Measurements from ENCODE around the gene BAIAP2. TPM values are rescaled to one million over a fixed set of nuclear protein-coding genes. Genes with fewer than 3 reads are reported as not detected.

Gene BAIAP2
- polyA plus RNA-seq, 3 donors, result 8.6 to 17.0 (median 11.2) TPM

- DNase-seq, result no peak
- Histone ChIP-seq H3K27me3 (ENCODE audit: control insufficient read depth in 2 of 2, insufficient read depth in 2 of 2, low read length in 2 of 2) (no peaks in the 10 kb centered on the region), H3K4me1 (ENCODE audit: control insufficient read depth in 1 of 2, insufficient read depth in 2 of 2, low read length in 2 of 2) (peaks cover 9 to 14% of the 10 kb centered on the region in 2 donors), H3K79me2 (ENCODE audit: insufficient read depth, low read length) (peaks cover 7% of the 10 kb centered on the region), H2AFZ (ENCODE audit: insufficient read depth, low read depth, low read length, poor library complexity, severe bottlenecking) (no peak overlapping the region), H4K20me1 (ENCODE audit: insufficient read depth, low read length) (peaks cover 66% of the 10 kb centered on the region), H3K27ac (ENCODE audit: low read depth in 1 of 2, low read length in 2 of 2) (no peak overlapping the region), H3K4me3 (replicated peaks in 1 of 3; ENCODE audit: low read depth in 2 of 3, low read length in 3 of 3) (no peak overlapping the region), H3K9me3 (replicated peaks in 1 of 2; ENCODE audit: control insufficient read depth in 1 of 2, insufficient read depth in 1 of 2, low read length in 2 of 2) (no peaks in the 10 kb centered on the region), H3K9ac (ENCODE audit: insufficient read depth, low read length, poor library complexity, severe bottlenecking) (no peak overlapping the region), H3K4me2 (replicated peaks; ENCODE audit: extremely low read depth, low read length, poor library complexity, severe bottlenecking) (no peak overlapping the region), H3K36me3 (replicated peaks in 1 of 2; ENCODE audit: control insufficient read depth in 1 of 2, insufficient read depth in 2 of 2, low read length in 2 of 2) (no peaks in the 10 kb centered on the region)
- H3K36me3 Mint-ChIP-seq, result peaks cover 4 to 5% of the 10 kb centered on the region in 2 donors
- H3K27me3 Mint-ChIP-seq (ENCODE audit: low read depth in 3 of 3), result peaks cover 1 to 14% (median 6%) of the 10 kb centered on the region in 3 donors
- no peak for TF ChIP-seq CTCF (IDR thresholded peaks at IDR 0.05)
- H3K27ac Mint-ChIP-seq, result no peak overlapping the region
- peaks cover 13% of the 10 kb centered on the region for H3K4me1 Mint-ChIP-seq
- 89% methylated on average over 38 of the region's 38 CpGs for WGBS (ENCODE audit: insufficient coverage)
- H3K9me3 Mint-ChIP-seq, result no peaks in the 10 kb centered on the region
- no peak overlapping the region for H3K4me3 Mint-ChIP-seq
- intact Hi-C loops (cut with micrococcal nuclease), result no loop called here
Measured at GRCh38 chr17:81043725-81044427, 8.9 kb downstream of the BAIAP2 start.

GRCh38 chr17:81044428-81044763, 9.4 kb downstream of the BAIAP2 start:
- peaks cover 15 to 19% of the 10 kb centered on the region in 2 donors for H3K4me1 ChIP-seq (ENCODE audit: control insufficient read depth in 1 of 2, insufficient read depth in 2 of 2, low read length in 2 of 2)
- H3K27me3 ChIP-seq (ENCODE audit: control insufficient read depth in 2 of 2, insufficient read depth in 2 of 2, low read length in 2 of 2), result no peaks in the 10 kb centered on the region
- no peak overlapping the region for H3K4me3 ChIP-seq (replicated peaks in 1 of 3; ENCODE audit: low read depth in 2 of 3, low read length in 3 of 3)
- H3K36me3 Mint-ChIP-seq, result peaks cover under 1 to 2% of the 10 kb centered on the region in 2 donors
- no peak for TF ChIP-seq CTCF (IDR thresholded peaks at IDR 0.05)
- peaks cover 18% of the 10 kb centered on the region for H3K4me1 Mint-ChIP-seq
- H3K79me2 ChIP-seq (ENCODE audit: insufficient read depth, low read length), result peaks cover 6% of the 10 kb centered on the region
- no peak overlapping the region for H2AFZ ChIP-seq (ENCODE audit: insufficient read depth, low read depth, low read length, poor library complexity, severe bottlenecking)
- H3K4me2 ChIP-seq (replicated peaks; ENCODE audit: extremely low read depth, low read length, poor library complexity, severe bottlenecking), result no peak overlapping the region
- intact Hi-C loops (cut with micrococcal nuclease), result no loop called here
- peaks cover 1 to 12% (median 5%) of the 10 kb centered on the region in 3 donors for H3K27me3 Mint-ChIP-seq (ENCODE audit: low read depth in 3 of 3)
- no peak overlapping the region for H3K9ac ChIP-seq (ENCODE audit: insufficient read depth, low read length, poor library complexity, severe bottlenecking)
- no peak for DNase-seq
- H3K27ac ChIP-seq (ENCODE audit: low read depth in 1 of 2, low read length in 2 of 2), result no peak overlapping the region
- H3K27ac Mint-ChIP-seq, result no peak overlapping the region
- no peak overlapping the region for H3K4me3 Mint-ChIP-seq
- no peaks in the 10 kb centered on the region for H3K36me3 ChIP-seq (replicated peaks in 1 of 2; ENCODE audit: control insufficient read depth in 1 of 2, insufficient read depth in 2 of 2, low read length in 2 of 2)
- H3K9me3 ChIP-seq (replicated peaks in 1 of 2; ENCODE audit: control insufficient read depth in 1 of 2, insufficient read depth in 1 of 2, low read length in 2 of 2), result no peaks in the 10 kb centered on the region
- H3K9me3 Mint-ChIP-seq, result no peaks in the 10 kb centered on the region
- WGBS (ENCODE audit: insufficient coverage), result 94% methylated on average over 11 of the region's 14 CpGs
- peaks cover 61% of the 10 kb centered on the region for H4K20me1 ChIP-seq (ENCODE audit: insufficient read depth, low read length)
